T-cell (primary cell): ENCODE data around the gene C2orf80. TPM values are rescaled to one million over a fixed set of nuclear protein-coding genes. Genes with fewer than 3 reads are reported as not detected.

Experiments
- ATAC-seq, 4 experiments: fragments of 200-7000 bp in 3 of 4; fragments of 150-1000 bp in 1 of 4; cut with Tn5 transposase; replicated peaks in 1 of 4; 1 replicate in 3 of 4; 2 replicates in 1 of 4; pipeline ENCODE4 v1.10.0; 2021; ENCODE audit warnings: moderate library complexity in 3 of 4, mild to moderate bottlenecking in 2 of 4, moderate number of reproducible peaks in 1 of 4
- CTCF ChIA-PET, 2 donors: fragments of 300-600 bp; sonication (Branson Sonifier 250); formaldehyde crosslinking; loops; one replicate each; lab custom pipeline; 2022; ENCODE audit warnings: antibody characterized with exemption in 2 of 2; lab: Charles Lee
- POLR2A ChIA-PET, 2 donors: fragments of 300-600 bp; sonication (Branson Sonifier 250); formaldehyde crosslinking; loops; one replicate each; lab custom pipeline; 2022; ENCODE audit warnings: antibody characterized with exemption in 2 of 2; lab: Charles Lee
- DNase-seq, 35 experiments: peaks; one replicate each; pipeline versions ENCODE4 v3.0.0 to v3.0.0-alpha.2; 2013 to 2023
- H3K27ac ChIP-seq: one replicate; pipeline ENCODE4 v1.5.1; 2013; ENCODE audit warnings: low read length
- H3K27me3 ChIP-seq, 2 experiments: replicated peaks in 1 of 2; 1 replicate in 1 of 2; 2 replicates in 1 of 2; pipeline versions ENCODE4 v1.6.1 to v1.7.0; 2013; ENCODE audit warnings: low read length in 1 of 2, mixed read lengths in 1 of 2; ENCODE audit not compliant: control insufficient read depth in 2 of 2, insufficient read depth in 2 of 2; ENCODE audit errors: extremely low read depth in 1 of 2
- H3K36me3 ChIP-seq, 2 donors: 1 replicate in 1 of 2; 2 replicates in 1 of 2; pipeline versions ENCODE4 v1.6.1 to v1.7.0; 2013; ENCODE audit warnings: low read length in 1 of 2; ENCODE audit not compliant: control insufficient read depth in 2 of 2, insufficient read depth in 1 of 2; ENCODE audit errors: extremely low read depth in 1 of 2
- H3K4me1 ChIP-seq, 2 experiments: 1 replicate in 1 of 2; 2 replicates in 1 of 2; pipeline versions ENCODE4 v1.6.1 to v1.7.0; 2013; ENCODE audit warnings: low read length in 2 of 2, mixed read lengths in 1 of 2; ENCODE audit not compliant: insufficient read depth in 2 of 2, control insufficient read depth in 1 of 2; ENCODE audit errors: extremely low read depth in 1 of 2
- H3K4me3 ChIP-seq, 2 donors: 1 replicate in 1 of 2; 2 replicates in 1 of 2; pipeline versions ENCODE4 v1.5.1 to v1.7.0; 2013; ENCODE audit warnings: mild to moderate bottlenecking in 2 of 2, low read length in 1 of 2, moderate library complexity in 1 of 2; ENCODE audit not compliant: control insufficient read depth in 1 of 2; ENCODE audit errors: extremely low read depth in 1 of 2
- H3K9me3 ChIP-seq: 2 replicates; pipeline ENCODE4 v1.7.0; 2013
- H3K27ac Mint-ChIP-seq, 2 donors: one replicate each; pipeline ENCODE4 v1.8.0; 2020 to 2021; ENCODE audit warnings: mild to moderate bottlenecking in 2 of 2, mixed read lengths in 2 of 2
- H3K27me3 Mint-ChIP-seq, 2 donors: one replicate each; pipeline ENCODE4 v1.8.0; 2021 to 2022; ENCODE audit warnings: mixed read lengths in 2 of 2
- H3K36me3 Mint-ChIP-seq: one replicate; pipeline ENCODE4 v1.8.0; 2021; ENCODE audit warnings: mixed read lengths
- H3K4me1 Mint-ChIP-seq, 3 donors: one replicate each; pipeline ENCODE4 v1.8.0; 2020 to 2022; ENCODE audit warnings: mixed read lengths in 3 of 3, mild to moderate bottlenecking in 1 of 3
- H3K4me3 Mint-ChIP-seq, 3 donors: one replicate each; pipeline ENCODE4 v1.8.0; 2020 to 2022; ENCODE audit warnings: mild to moderate bottlenecking in 3 of 3, mixed read lengths in 3 of 3, moderate library complexity in 3 of 3
- H3K9me3 Mint-ChIP-seq, 3 donors: one replicate each; pipeline ENCODE4 v1.8.0; 2020 to 2022; ENCODE audit warnings: mixed read lengths in 3 of 3
- WGBS: methylation state at CpG from one replicate; pipeline ENCODE4 v1.1.5; 2013; ENCODE audit warnings: missing lambda C conversion rate; ENCODE audit not compliant: insufficient coverage; 5-methylcytosine and 5-hydroxymethylcytosine counted together
- total RNA-seq, 35 experiments: library from RNA in 6 of 35; stranded (reverse) in 6 of 35; fragments of 120-200 nt in 1 of 35; gene quantifications; one replicate each; pipeline versions ENCODE4 v1.2.1 to v1.2.4 and lab custom pipeline; 2013 to 2026

Gene C2orf80
- total RNA-seq, 5 donors from 2014 or later (not counting 1 experiment from before 2014, with no cell fraction given), result not detected

DNA sequence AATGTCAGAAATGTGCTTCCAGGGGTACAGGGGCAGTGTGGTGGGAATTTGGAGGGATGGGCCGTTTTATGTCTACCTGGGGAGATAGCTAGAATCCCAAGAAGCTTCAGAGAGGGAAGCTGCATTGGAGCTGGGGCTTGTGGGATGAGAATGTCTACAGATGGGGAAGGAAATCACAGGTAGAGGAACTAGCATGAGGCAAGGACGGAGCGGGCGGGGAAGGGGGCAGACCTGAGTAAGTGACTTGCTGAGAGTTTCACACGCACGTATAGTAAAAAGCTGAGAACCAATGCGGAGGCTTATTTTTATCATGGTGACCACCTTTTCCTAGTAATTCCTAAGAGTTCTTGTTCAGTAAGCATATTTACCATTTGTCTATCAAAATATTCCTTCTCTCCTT lies 6.3 kb downstream of the C2orf80 start:
- ChIA-PET POLR2A (no interaction called here), CTCF (interaction anchor here in 1 of 2 donors (0.5 kb wide), 1 partner anchor 237 kb away, joined by 3 read pairs; no protein-coding TSS in a partner anchor)
- Histone ChIP-seq H3K27me3 (no peaks in the 10 kb centered on the region), H3K4me1 (no peaks in the 10 kb centered on the region), H3K9me3 (no peaks in the 10 kb centered on the region), H3K36me3 (no peaks in the 10 kb centered on the region), H3K27ac (no peak overlapping the region), H3K4me3 (no peak overlapping the region)
- Mint-ChIP-seq H3K9me3 (no peaks in the 10 kb centered on the region), H3K4me1 (peaks cover 0 to 3% (median 0%) of the 10 kb centered on the region in 3 donors), H3K36me3 (no peaks in the 10 kb centered on the region), H3K27me3 (peaks cover 3 to 4% of the 10 kb centered on the region in 2 donors), H3K4me3 (no peak overlapping the region), H3K27ac (no peak overlapping the region)
- 17% methylated on average over 1 of the region's 7 CpGs for WGBS
- ATAC-seq (no peak), DNase-seq (no peak)

DNA sequence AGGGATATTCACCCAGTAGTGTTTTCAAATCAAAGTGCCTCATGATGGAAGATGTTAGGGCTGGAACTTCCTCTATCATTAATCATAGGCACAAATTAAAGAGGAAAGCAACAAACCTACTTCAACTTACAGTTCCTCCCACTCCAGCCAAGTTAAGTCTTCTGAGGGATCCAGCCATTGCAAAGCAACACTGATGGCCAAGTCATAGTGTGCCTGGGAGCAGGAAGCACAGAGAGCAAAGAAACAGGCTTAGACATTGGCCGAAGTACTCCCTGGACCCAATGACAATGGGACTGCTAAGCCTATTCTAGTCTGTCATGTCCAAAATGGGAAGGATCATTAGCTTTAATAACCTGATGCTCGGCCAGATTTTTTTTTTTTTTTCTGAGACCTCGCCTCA lies 7.0 kb downstream of the C2orf80 start:
- Histone ChIP-seq H3K9me3 (no peaks in the 10 kb centered on the region), H3K36me3 (no peaks in the 10 kb centered on the region), H3K4me3 (no peak overlapping the region), H3K27me3 (no peaks in the 10 kb centered on the region), H3K4me1 (no peaks in the 10 kb centered on the region), H3K27ac (no peak overlapping the region)
- POLR2A ChIA-PET, result no interaction called here
- no peaks in the 10 kb centered on the region for H3K36me3 Mint-ChIP-seq
- H3K4me3 Mint-ChIP-seq, result no peak overlapping the region
- no peak for ATAC-seq
- H3K27me3 Mint-ChIP-seq, result peaks cover 3 to 4% of the 10 kb centered on the region in 2 donors
- CTCF ChIA-PET, result no interaction called here
- H3K27ac Mint-ChIP-seq, result no peak overlapping the region
- WGBS, result 87% methylated on average over 1 of the region's 3 CpGs
- no peaks in the 10 kb centered on the region for H3K9me3 Mint-ChIP-seq
- no peak for DNase-seq
- H3K4me1 Mint-ChIP-seq, result peaks cover 0 to 3% (median 0%) of the 10 kb centered on the region in 3 donors

DNA sequence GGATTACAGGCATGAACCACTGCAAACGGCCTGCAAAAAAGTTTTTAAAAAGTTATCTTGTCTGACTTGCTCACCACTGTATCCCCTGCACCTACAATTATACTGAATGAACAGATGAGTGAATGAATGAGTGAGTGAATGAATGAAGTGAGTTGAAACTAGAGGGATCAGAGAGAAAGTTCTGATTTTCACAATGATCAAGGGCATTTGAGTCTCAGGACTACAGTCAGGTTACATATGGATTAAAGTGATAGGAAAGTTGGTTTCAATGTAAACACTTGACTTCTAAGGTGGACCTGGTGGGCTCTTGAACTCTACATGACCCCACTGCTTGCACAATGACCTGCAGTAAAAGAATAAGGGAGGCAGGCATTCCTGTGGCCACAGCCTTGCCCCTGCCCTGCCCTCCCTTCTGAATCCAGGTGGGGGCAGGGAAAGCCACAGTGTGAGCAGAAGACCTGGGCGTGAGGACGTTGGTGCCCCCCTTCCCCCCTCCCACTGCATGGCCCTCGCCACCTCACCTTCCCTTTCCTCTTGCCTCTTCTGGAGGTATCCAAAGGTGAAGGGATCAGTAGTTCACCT lies 10.7 kb downstream of the C2orf80 start:
- WGBS, result no CpG with 5 or more reads among the region's 4 CpGs
- H3K9me3 ChIP-seq, result no peaks in the 10 kb centered on the region
- H3K36me3 ChIP-seq, result no peaks in the 10 kb centered on the region
- H3K4me3 ChIP-seq, result no peak overlapping the region
- Mint-ChIP-seq H3K9me3 (no peaks in the 10 kb centered on the region), H3K4me3 (no peak overlapping the region), H3K36me3 (no peaks in the 10 kb centered on the region), H3K27me3 (peaks cover 0 to 5% of the 10 kb centered on the region in 2 donors), H3K27ac (no peak overlapping the region), H3K4me1 (peaks cover 0 to 3% (median 3%) of the 10 kb centered on the region in 3 donors)
- no peak for ATAC-seq
- no peak overlapping the region for H3K27ac ChIP-seq
- H3K27me3 ChIP-seq, result peaks cover 0 to under 1% of the 10 kb centered on the region in 2 experiments
- ChIA-PET CTCF (interaction anchor here in 1 of 2 donors (0.6 kb wide), 1 partner anchor 763 kb away, joined by 3 read pairs; no protein-coding TSS in a partner anchor), POLR2A (no interaction called here)
- peaks cover 0 to 2% of the 10 kb centered on the region in 2 experiments for H3K4me1 ChIP-seq
- DNase-seq, result no peak

DNA sequence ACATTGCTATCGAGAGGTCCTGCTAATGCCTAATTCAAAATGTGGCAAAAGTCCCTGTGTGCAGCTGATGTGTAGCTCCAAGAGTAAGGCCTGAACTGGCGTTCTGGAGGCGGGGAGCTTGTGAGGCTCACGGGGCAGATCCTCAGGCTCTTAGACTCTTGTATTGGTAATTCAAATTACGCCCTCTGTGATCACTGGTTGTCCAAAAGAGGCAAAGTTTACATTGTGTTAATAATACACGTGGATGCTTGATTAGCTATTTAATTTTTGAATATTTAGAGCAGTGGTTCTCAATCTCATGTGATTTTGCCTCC lies 14.0 kb downstream of the C2orf80 start:
- CTCF ChIA-PET, result interaction anchor here (0.6 to 1.5 kb wide), 12 partner anchors 12 to 229 kb away, joined by 3 to 6 read pairs (median 4); partner anchors contain the start of genes IDH1 (in 1 of the 2) and PIKFYVE (in 1 of the 2)
- Histone ChIP-seq H3K9me3 (no peaks in the 10 kb centered on the region), H3K27ac (no peak overlapping the region), H3K4me1 (peaks cover 0 to 2% of the 10 kb centered on the region in 2 experiments), H3K27me3 (peaks cover 0 to 8% of the 10 kb centered on the region in 2 experiments), H3K4me3 (no peak overlapping the region), H3K36me3 (no peaks in the 10 kb centered on the region)
- no peaks in the 10 kb centered on the region for H3K36me3 Mint-ChIP-seq
- WGBS, result 81% methylated on average over 5 of the region's 6 CpGs
- no peak for ATAC-seq
- no peak overlapping the region for H3K4me3 Mint-ChIP-seq
- H3K4me1 Mint-ChIP-seq, result peaks cover 0 to 3% (median 3%) of the 10 kb centered on the region in 3 donors
- H3K9me3 Mint-ChIP-seq, result no peaks in the 10 kb centered on the region
- peaks cover 8 to 24% of the 10 kb centered on the region in 2 donors for H3K27me3 Mint-ChIP-seq
- H3K27ac Mint-ChIP-seq, result no peak overlapping the region
- no peak for DNase-seq
- POLR2A ChIA-PET, result interaction anchor here in 1 of 2 donors (0.7 kb wide), 1 partner anchor 92 kb away, joined by 5 read pairs; no protein-coding TSS in a partner anchor

DNA sequence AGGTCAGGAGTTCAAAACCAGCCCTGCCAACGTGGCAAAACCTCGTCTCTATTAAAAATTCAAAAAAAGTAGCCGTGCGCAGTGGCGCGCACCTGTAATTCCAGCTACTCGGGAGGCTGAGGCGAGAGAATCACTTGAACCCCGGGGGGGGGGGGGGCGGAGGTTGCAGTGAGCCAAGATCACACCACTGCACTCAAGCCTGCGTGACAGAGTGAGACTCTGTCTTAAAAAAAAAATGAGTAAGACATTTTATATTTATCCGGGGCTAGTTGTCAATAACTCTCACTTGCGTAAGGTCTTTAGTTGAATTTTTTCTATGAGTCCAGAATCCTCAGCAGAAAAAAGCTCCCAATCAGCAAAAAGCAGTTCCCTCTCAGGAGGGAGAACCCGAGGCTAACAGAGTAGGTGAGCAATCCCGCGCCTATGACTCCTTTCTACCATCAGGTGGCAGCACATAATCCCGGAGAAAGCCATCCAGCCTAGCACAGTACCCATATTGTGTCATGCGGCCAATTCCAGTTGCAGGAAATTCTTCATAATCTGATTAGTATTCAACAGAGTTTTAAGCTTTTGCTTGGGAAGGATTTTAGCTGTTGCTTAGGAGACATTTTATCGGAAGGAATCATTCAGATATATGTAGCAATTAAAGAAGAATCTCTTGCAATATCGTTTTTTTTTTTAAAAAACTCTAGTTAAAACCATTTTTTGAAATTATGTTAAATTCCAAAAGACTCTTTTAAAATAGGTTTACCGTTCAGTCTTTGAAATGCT lies 14.6 kb downstream of the C2orf80 start:
- Mint-ChIP-seq H3K9me3 (no peaks in the 10 kb centered on the region), H3K36me3 (no peaks in the 10 kb centered on the region), H3K4me1 (peaks cover 0 to 3% (median 3%) of the 10 kb centered on the region in 3 donors), H3K27me3 (peaks cover 8 to 24% of the 10 kb centered on the region in 2 donors), H3K27ac (no peak overlapping the region), H3K4me3 (no peak overlapping the region)
- H3K27me3 ChIP-seq, result peaks cover 0 to 8% of the 10 kb centered on the region in 2 experiments
- DNase-seq, result peak; percentile 3 to 75 (median 34)
- H3K36me3 ChIP-seq, result no peaks in the 10 kb centered on the region
- ChIA-PET POLR2A (interaction anchor here in 1 of 2 donors (0.7 kb wide), 1 partner anchor 93 kb away, joined by 5 read pairs; no protein-coding TSS in a partner anchor), CTCF (interaction anchor here (0.5 to 1.5 kb wide), 19 partner anchors 11 to 1004 kb away, joined by 3 to 8 read pairs (median 3); partner anchors contain the start of genes IDH1 (in 1 of the 2) and PIKFYVE (in 1 of the 2))
- no peaks in the 10 kb centered on the region for H3K9me3 ChIP-seq
- ATAC-seq, result peak; percentile 89 to 94 (median 90)
- WGBS, result 82% methylated on average over 7 of the region's 21 CpGs
- no peak overlapping the region for H3K4me3 ChIP-seq
- peaks cover 0 to 2% of the 10 kb centered on the region in 2 experiments for H3K4me1 ChIP-seq
- no peak overlapping the region for H3K27ac ChIP-seq

DNA sequence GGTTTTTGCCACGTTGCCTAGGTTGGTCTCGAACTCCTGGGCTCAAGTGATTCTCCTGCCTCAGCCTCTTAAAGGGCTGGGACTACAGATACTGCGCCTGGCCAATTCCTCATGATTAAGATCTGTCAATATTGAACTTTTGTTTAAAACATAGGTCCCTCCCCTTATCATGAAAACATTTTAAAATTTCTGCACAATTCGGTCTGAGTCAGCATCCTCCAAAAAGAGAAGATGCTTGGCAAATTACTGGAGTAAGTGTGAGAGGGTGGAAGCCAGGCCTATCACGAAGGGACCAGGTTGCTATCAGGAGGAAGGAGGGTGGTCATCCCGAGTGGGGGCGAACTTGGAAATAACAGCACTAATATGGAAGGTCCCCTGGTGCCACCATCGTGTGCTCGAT lies 15.7 kb downstream of the C2orf80 start:
- WGBS, result 87% methylated on average over 7 of the region's 9 CpGs

More for the DNA sequence above, 15.7 kb downstream of the C2orf80 start:
- Histone ChIP-seq H3K27ac (no peak overlapping the region), H3K4me1 (peaks cover 0 to 2% of the 10 kb centered on the region in 2 experiments), H3K4me3 (no peak overlapping the region), H3K9me3 (no peaks in the 10 kb centered on the region), H3K27me3 (peaks cover 0 to 8% of the 10 kb centered on the region in 2 experiments), H3K36me3 (no peaks in the 10 kb centered on the region)
- CTCF ChIA-PET, result interaction anchor here (0.5 to 0.6 kb wide), 2 partner anchors 231 to 1003 kb away, joined by 3 read pairs; no protein-coding TSS in a partner anchor
- H3K9me3 Mint-ChIP-seq, result no peaks in the 10 kb centered on the region
- no peak overlapping the region for H3K4me3 Mint-ChIP-seq
- H3K27me3 Mint-ChIP-seq, result peaks cover 12 to 28% of the 10 kb centered on the region in 2 donors
- ATAC-seq (no peak), DNase-seq (no peak)
- POLR2A ChIA-PET, result no interaction called here
- no peaks in the 10 kb centered on the region for H3K36me3 Mint-ChIP-seq
- H3K27ac Mint-ChIP-seq, result no peak overlapping the region
- peaks cover 0 to 3% (median 3%) of the 10 kb centered on the region in 3 donors for H3K4me1 Mint-ChIP-seq
